ENCODE measurements around the gene SIAE.

DNA sequence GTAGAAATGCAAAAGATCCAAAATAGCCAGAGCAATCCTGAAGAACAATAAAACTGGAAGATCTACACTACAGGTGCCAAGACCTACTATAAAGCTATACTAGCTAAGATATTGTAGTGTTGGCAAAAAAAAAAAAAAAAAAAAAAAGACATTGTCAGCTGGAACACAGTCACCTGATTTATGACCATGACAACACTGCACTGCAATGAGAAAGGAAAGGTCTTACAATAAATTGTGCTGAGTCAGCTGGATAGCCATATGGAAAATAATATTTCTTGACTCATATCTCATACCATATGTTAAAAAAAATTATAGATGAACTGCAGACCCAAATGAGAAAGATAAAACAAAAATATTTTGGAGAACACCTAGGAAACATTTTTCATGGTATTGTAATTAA lies 65.4 kb downstream of the SIAE start:
- TF ChIP-seq ZBED1 (IDR thresholded peaks at IDR 0.05; ENCODE audit: borderline replicate concordance), result no peak
- TF ChIP-seq, protein P1, sequence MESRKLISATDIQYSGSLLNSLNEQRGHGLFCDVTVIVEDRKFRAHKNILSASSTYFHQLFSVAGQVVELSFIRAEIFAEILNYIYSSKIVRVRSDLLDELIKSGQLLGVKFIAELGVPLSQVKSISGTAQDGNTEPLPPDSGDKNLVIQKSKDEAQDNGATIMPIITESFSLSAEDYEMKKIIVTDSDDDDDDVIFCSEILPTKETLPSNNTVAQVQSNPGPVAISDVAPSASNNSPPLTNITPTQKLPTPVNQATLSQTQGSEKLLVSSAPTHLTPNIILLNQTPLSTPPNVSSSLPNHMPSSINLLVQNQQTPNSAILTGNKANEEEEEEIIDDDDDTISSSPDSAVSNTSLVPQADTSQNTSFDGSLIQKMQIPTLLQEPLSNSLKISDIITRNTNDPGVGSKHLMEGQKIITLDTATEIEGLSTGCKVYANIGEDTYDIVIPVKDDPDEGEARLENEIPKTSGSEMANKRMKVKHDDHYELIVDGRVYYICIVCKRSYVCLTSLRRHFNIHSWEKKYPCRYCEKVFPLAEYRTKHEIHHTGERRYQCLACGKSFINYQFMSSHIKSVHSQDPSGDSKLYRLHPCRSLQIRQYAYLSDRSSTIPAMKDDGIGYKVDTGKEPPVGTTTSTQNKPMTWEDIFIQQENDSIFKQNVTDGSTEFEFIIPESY (IDR thresholded peaks at IDR 0.05), result no peak
- TF ChIP-seq CHD4 (IDR thresholded peaks at IDR 0.05), result no peak
- no peak for TF ChIP-seq SRF (IDR thresholded peaks at IDR 0.05; ENCODE audit: low read depth in 2 of 2, low read length in 2 of 2)
- TF ChIP-seq YY1 (IDR thresholded peaks at IDR 0.05; ENCODE audit: low read depth, low read length), result no peak
- TF ChIP-seq JUND (IDR thresholded peaks at IDR 0.05; ENCODE audit: low read depth, low read length), result no peak
